Left hindlimb (tissue), 1 donor: ENCODE data around the gene OR2J3.
"Not testable (repeated sequence)": the region's sequence is repeated elsewhere in the genome, so short reads cannot be mapped to it uniquely, and the experiment has no call there.

Experiments
- DNase-seq: peaks from one replicate; pipeline ENCODE4 v3.0.0-alpha.2; 2018

Gene OR2J3

GRCh38 chr6:29107758-29108157, at the start of gene OR2J3:
Gene OR2J3, plus strand, starts transcription at chr6:29108058. Its CDS starts 3,833 bp downstream, at chr6:29111891.
- no peak for DNase-seq

- no peak for DNase-seq
Measured at GRCh38 chr6:29071831-29072723, 35.8 kb upstream of the OR2J3 start.

- DNase-seq = no peak
Measured at GRCh38 chr6:29079203-29079602, 28.7 kb upstream of the OR2J3 start.

GRCh38 chr6:29081312-29081711, 26.5 kb upstream of the OR2J3 start:
- DNase-seq = no peak

- DNase-seq = no peak
Measured at GRCh38 chr6:29082457-29082856, 25.4 kb upstream of the OR2J3 start.

- no peak for DNase-seq
Measured at GRCh38 chr6:29087213-29087612, 20.6 kb upstream of the OR2J3 start, which contains the start of gene OR2B3. Gene OR2B3, minus strand, starts transcription at chr6:29087313. Its CDS starts 65 bp downstream, at chr6:29087248.

- DNase-seq = no peak
Measured at GRCh38 chr6:29092957-29093356, 14.9 kb upstream of the OR2J3 start.

GRCh38 chr6:29097803-29098202, 10.1 kb upstream of the OR2J3 start:
- no peak for DNase-seq

GRCh38 chr6:29099190-29099589, 8.7 kb upstream of the OR2J3 start, which contains the start of gene OR2J1:
Gene OR2J1, plus strand, starts transcription at chr6:29099490. Its CDS starts 1,453 bp downstream, at chr6:29100943.
- no peak for DNase-seq

- DNase-seq = no peak
Measured at GRCh38 chr6:29112135-29112534, 4.3 kb downstream of the OR2J3 start.

GRCh38 chr6:29114964-29115363, 7.1 kb downstream of the OR2J3 start:
- not testable (repeated sequence) for DNase-seq

- DNase-seq = peak; percentile 29
Measured at GRCh38 chr6:29129326-29130012, 21.6 kb downstream of the OR2J3 start.

- DNase-seq = no peak
Measured at GRCh38 chr6:29130644-29131043, 22.8 kb downstream of the OR2J3 start.

GRCh38 chr6:29131691-29132090, 23.8 kb downstream of the OR2J3 start:
- no peak for DNase-seq

GRCh38 chr6:29137724-29138123, 29.9 kb downstream of the OR2J3 start:
- DNase-seq = no peak

- no peak for DNase-seq
Measured at GRCh38 chr6:29141606-29142005, 33.7 kb downstream of the OR2J3 start.

GRCh38 chr6:29142309-29142708, 34.5 kb downstream of the OR2J3 start:
- no peak for DNase-seq

- DNase-seq = no peak
Measured at GRCh38 chr6:29146179-29146578, 38.3 kb downstream of the OR2J3 start.

GRCh38 chr6:29147074-29147473, 39.2 kb downstream of the OR2J3 start:
- no peak for DNase-seq

- DNase-seq = not testable (repeated sequence)
Measured at GRCh38 chr6:29149444-29149843, 41.6 kb downstream of the OR2J3 start.

- DNase-seq = no peak
Measured at GRCh38 chr6:29153083-29153482, 45.2 kb downstream of the OR2J3 start.

- DNase-seq = not testable (repeated sequence)
Measured at GRCh38 chr6:29155182-29155581, 47.3 kb downstream of the OR2J3 start.

GRCh38 chr6:29159922-29160321, 52.1 kb downstream of the OR2J3 start:
- not testable (repeated sequence) for DNase-seq
